ENCODE data around the gene HSD11B2.

Gene HSD11B2

DNA sequence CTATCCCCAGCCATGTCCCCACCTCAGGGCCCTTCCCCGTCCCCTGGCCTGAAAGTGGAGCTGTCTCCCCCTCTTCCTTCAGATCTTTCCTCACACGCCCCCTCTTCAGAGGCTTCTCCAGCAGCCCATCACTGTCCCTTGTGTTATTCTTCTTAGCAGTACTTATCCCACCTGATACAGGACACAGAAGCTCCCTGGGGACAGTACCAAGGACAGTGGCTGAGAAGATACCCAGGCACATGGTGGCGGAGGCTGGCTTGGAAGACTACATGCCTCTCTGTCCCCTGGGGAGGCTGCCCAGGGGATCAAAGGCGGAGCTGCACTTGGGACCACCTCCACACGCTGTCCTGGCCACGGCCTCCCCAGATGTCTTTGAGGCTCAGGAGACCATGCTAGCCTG is 23.9 kb downstream of the HSD11B2 start:
- DNase-seq = no peak

- DNase-seq = no peak
Measured at GRCh38 chr16:67456391-67457081, 25.6 kb downstream of the HSD11B2 start.

- no peak for DNase-seq
Measured at GRCh38 chr16:67457611-67458010, 26.7 kb downstream of the HSD11B2 start.

- no peak for DNase-seq
Measured at GRCh38 chr16:67458121-67458641, 27.3 kb downstream of the HSD11B2 start.

DNA sequence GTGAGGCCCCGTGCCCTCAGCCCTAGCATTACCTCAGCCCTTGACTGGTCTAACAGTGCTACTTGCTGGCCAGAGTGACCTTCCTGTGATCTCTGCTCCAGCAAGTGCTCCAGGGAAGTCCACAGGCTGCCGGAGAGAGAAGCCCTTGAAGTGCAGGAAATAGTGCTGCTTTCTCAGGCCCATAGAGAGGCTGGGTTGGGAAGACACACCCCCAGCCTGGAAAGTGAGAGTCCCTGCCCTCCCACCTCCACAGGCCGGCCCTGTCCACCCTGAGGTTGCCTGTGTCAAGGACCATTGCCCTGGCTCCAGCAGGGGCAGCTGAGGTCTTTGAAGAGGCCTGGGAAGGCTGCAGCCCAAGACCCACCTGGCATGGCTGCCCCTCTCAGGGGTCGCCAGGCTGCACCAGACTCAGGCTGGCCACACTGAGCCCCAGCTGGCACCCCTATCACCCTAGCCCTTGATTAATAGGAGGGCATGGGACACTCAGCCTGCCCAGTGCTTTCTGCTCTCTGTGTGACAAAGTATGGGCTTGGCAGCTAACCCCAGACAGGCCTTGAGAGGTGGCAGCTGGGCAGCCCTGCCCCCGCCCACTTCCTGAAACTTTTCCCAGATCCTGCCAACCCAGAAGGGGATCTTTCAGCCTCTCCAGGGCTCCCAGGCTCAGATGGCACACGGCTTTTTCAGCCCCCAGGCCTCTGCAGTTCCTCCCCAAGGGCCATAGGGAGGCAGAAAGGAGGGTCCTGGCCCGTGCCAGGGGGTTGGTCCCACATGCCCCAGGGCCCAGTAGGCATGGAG is 28.3 kb downstream of the HSD11B2 start:
- DNase-seq = no peak

DNA sequence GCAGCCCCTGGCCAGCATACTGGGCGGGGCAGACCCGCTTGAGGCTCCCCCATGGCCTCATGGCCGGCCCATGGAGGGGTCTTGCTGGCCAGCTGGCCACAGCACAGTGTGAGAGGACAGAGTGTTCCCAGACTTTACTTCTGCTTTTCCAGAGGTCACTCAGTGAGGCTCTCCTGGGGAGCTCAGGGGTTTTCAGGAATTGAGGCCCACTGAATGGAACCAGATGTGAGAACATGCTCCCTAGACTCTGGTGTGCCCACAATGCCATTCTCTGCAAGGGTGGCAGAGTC is 28.9 kb downstream of the HSD11B2 start:
- no peak for DNase-seq

DNA sequence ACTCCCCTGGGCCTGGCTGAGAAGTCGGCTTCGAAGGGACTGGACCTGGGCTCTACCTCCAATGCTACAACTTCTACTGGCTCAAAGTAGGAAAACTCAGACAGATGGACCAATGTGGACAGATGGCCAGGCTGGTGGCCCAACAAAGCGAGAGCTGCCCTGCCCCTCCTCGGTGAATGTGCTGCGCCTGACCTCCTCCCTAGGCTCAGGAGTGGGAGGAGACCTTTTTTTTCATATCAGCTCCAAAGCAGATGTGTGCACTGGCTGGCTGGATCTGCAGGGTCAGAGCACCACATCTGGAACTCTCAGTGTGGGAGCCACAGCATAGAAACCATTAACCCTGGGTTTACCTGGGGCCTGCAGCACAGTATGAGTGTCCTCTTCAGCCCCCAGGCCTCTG is 29.2 kb downstream of the HSD11B2 start:
- DNase-seq = no peak

DNA sequence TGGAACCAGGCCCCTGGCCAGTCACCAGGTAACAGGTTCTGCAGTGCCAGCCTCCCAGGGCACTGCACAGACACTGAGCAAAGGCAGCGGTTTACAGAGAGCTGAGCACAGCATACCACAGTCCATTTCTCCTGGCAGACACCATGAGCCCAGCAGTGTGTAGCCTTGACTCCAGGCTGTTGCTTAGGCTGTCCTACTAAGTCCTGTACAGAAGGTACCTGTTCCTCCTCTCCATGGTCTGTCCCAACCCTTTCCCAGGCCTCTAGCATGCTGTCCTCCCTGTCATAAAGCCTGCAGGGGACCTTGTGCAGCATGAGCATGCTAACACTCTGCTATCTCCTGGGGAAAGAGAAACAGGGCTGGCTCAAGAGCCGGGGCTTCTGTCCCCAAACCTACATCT is 30.0 kb downstream of the HSD11B2 start:
- no peak for DNase-seq

DNA sequence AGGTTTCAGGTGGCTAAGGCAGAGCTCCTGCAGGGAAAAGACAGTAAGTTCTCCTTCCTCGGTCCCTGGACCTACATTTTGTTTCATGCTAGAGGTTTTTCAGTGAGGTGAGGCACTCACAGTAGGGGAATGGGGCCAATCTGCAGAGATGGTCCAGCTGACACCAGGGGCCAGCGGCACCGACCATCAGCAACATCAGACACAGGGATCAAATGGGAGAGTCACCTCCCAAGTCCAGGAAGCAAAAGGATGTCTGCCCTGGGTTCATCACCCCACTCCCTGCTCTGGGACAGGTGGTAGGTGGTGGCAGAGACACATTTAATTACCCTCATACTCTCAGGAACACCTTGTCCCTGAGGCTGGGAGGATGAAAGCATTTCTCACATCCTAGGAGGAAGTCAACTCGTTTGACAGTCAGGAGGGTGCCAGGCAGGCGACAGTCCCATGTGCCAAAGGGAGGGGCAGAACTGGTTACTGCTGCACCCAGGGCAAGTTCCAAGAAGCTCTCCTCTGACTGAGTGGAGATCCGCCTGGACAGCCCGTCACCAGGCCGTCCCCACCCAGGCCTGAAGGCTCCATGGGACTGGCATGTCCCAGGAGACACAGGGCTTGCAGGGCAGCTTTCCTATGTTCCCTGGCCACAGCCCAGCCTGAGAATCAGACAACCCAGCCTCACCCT is 30.8 kb downstream of the HSD11B2 start:
- DNase-seq = no peak

- DNase-seq = no peak
Measured at GRCh38 chr16:67462279-67462655, 31.3 kb downstream of the HSD11B2 start.

DNA sequence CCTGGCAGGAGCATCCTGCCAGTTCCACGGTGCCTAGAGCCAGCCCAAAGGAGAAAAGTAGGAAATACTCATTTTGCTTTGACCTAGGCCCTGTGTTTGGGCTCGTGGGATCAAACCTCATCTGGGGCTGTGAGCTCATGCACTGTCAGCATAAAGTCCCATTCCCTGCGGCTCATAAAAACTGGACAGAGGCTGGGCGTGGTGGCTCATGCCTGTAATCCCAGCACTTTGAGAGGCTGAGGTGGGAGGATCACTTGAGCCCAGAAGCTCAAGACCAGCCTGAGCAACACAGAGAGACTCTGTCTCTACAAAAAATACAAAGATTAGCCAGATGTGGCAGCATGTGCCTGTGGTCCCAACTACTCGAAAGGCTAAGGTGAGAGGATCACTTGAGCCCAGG is 32.1 kb downstream of the HSD11B2 start:
- no peak for DNase-seq

- no peak for DNase-seq
Measured at GRCh38 chr16:67463691-67464090, 32.8 kb downstream of the HSD11B2 start.

DNA sequence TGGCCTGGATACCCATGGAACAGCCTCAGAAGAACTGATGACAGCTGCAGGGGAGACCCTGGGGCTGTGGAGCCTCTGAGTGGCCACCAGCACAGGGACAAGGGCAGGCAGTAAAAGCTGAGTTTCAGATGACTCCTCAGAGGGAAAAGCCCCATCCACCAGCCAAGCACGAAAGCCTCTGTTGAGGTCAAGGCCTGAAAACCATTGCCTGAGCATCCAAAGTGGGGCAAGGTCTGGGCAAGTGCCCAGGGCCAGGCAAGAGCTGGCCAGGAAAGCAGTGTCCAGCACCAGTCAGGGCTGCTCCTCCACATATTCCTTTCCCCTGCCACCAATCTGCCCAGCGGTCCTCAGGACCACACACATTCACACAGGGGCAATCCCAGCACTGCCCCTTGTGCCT is 33.6 kb downstream of the HSD11B2 start:
- DNase-seq = no peak

DNA sequence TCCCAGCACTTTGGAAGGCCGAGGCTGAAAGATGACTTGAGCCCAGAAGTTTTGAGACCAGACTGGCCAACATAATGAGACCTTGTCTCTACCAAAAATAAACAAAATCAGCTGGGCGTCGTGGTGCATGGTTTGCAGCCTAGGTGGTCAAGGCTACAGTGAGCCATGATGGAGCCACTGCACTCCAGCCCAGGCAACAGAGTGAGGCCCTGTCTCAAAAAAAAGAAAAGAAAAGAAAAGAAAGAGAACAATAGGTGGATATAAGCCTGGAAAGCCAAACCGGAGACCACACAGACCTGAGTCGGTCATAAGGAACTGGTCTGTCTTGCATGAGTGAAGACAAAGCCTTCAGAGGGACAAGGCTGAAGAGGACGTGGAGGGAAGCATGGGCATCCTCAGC is 35.7 kb downstream of the HSD11B2 start:
- no peak for DNase-seq

GRCh38 chr16:67468731-67469130 is 37.8 kb downstream of the HSD11B2 start:
- DNase-seq = no peak

GRCh38 chr16:67470359-67470758 is 39.4 kb downstream of the HSD11B2 start:
- no peak for DNase-seq

DNA sequence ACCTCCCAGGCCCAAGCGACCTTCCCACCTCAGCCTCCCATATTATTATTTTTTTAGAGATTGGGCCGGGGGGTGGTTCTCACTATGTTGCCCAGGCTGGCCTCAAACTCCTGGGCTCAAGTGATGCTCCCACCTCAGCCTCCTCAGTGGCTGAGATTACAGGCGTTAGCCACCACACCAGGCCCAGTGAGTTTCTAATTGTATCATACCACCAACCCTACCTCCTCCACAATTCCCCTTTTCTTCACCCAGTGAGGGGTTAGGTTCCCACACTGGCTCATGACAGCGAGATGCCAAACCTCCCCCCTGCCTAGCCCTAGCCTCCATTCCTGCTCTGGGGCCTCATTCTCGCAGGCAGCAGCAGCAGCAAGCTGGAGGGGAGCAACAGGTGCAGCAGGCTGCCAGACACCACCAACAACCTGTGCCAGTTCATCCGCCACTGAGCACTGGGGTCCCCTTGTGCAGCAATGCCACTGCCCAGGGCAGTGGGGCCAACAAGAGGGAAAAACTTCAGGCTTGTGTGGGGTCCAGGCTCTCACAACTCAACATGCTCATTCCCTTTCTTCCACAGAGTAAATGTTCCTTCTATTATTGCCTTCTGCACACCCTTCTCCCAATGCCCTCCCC is 41.0 kb downstream of the HSD11B2 start:
- no peak for DNase-seq

DNA sequence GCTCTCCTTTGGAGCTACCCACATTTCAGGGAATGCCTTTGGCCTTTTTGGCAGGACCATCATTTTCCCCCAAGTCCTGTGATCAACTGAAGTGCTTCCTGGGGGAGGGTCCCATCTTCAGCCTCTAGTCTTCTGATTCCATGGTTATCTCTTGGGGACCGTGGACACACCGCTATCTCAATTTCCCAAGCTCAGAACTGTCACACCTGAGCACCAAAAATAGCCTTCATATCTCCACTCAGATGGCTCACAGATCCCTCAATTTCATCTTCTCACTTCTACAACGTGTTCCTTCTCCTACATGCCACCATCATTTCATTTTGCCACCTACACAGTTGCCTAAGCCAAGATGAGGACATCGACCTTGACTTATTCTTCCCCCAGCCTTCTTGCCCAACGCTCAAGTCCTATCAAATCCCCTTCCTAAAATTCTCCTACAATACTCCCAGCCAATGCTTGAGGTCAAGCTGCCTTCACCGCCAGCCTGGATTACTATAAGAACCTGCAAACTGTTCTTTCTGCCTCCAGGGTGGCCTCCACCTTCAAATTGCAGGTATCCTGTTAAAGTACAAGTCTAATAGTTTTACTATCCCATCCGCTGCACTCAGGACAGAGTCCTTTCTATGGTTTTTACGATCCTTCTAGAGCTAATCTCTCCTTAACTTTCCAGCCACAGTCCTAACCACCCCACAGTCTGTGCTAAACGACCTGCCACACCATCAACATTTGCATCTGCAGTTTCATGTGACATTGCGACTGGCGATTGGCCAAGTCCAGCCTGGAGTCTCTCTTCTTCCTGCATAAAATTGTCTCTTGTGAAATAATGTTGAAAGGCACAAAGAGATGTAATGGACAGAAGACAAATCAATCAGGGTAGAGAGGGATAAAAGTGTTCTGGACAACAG is 43.9 kb downstream of the HSD11B2 start:
- no peak for DNase-seq

DNA sequence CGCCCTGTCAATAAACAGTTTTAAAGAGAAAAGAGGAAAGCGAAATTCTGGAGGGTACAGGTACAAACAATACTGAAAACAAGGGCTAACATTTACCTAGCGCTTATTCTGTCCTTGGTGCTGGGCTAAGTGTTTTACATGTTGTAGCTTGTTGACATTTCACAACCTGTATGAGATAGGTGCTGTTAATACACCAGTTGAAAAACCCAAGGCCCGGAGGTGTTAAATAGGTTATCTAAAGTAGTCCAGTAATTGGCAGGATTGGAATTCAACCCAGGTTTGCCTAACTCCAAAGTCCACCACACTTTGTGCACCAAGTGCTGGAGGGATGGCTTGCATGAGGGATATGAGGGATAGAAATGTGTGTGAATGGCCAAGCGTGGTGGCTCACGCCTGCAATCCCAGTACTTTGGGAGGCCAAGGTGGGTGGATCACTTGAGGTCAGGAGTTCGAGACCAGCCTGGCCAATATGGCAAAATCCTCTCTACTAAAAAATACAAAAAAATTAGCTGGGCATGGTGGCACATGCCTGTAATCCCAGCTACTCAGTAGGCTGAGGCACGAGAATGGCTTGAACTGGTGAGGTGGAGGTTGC is 47.1 kb downstream of the HSD11B2 start:
- DNase-seq = no peak

DNA sequence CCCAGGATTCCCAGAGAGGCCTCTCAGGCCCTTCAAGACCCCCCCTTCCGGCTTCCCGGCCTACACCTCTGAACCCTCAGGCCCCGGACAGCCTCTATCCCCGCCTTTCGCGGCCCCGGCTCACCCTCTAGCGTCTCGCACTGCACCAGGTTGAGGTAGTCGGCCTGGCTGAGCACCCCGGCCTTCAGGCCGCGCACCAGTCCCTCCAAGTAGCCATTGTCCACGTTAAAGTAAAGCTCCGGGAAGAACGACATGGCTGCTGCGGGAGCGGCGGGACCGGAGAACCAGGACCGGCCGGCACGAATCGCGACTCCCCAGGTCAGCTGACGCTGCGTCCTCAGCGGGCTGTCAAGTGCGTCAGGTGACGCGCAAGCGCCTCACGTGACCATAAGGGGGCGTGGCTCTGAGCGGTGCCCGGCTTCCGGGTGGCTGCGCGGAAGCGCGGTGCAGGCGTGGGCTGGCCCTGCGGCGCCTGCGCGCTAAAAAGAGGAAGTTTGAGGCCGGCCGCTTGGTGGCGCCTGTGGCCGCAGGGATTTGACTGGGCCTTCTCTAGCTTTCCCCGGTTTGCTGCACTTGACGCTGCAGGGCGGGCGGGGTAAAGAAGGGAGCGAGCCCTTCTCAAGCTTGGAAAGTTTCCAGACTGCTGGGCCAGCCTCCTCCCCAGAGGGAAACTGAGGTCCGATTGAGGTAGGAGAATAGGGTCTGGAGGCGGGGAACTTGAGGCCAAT is 50.1 kb downstream of the HSD11B2 start, which contains the start of gene ATP6V0D1:
Gene ATP6V0D1 (minus strand): TSS at position 325 of the 728 bp plus-strand sequence. CDS start 71 bp downstream, at position 254.
- peak; percentile 99 for DNase-seq

All from central memory CD4-positive, alpha-beta T cell (primary cell).